Measurements from ENCODE around the gene TBCC.
A peak's percentile ranks its signal among the peaks of the same experiment; 100 is the strongest.
"Not testable (repeated sequence)": the region's sequence is repeated elsewhere in the genome, so short reads cannot be mapped to it uniquely, and the experiment has no call there.

TBCC gene

GRCh38 chr6:42779521-42779920 lies 33.6 kb upstream of the TBCC start:
- Mint-ChIP-seq H3K36me3 (peaks cover 6% of the 10 kb centered on the region), H3K27ac (peak overlapping the region; percentile 80), H3K4me1 (peaks cover 55% of the 10 kb centered on the region), H3K4me3 (peak overlapping the region; percentile 23), H3K27me3 (no peaks in the 10 kb centered on the region), H3K9me3 (no peaks in the 10 kb centered on the region)

- no peaks in the 10 kb centered on the region for H3K27me3 Mint-ChIP-seq
- peaks cover 65% of the 10 kb centered on the region for H3K4me1 Mint-ChIP-seq
- H3K4me3 Mint-ChIP-seq, result no peak overlapping the region
- no peaks in the 10 kb centered on the region for H3K9me3 Mint-ChIP-seq
- peak overlapping the region; percentile 41 for H3K27ac Mint-ChIP-seq
- no peaks in the 10 kb centered on the region for H3K36me3 Mint-ChIP-seq
Observed at GRCh38 chr6:42778122-42778521, 32.2 kb upstream of the TBCC start.

GRCh38 chr6:42777126-42777822 lies 31.4 kb upstream of the TBCC start:
- Mint-ChIP-seq H3K27me3 (no peaks in the 10 kb centered on the region), H3K9me3 (peaks cover 5% of the 10 kb centered on the region), H3K4me3 (peak overlapping the region; percentile 24), H3K4me1 (peaks cover 72% of the 10 kb centered on the region), H3K36me3 (no peaks in the 10 kb centered on the region), H3K27ac (peak overlapping the region; percentile 83)

- H3K27me3 Mint-ChIP-seq, H3K9me3 Mint-ChIP-seq, H3K36me3 Mint-ChIP-seq: not testable (repeated sequence)
- Mint-ChIP-seq H3K27ac (peak overlapping the region; percentile 93), H3K4me1 (peaks cover 78% of the 10 kb centered on the region), H3K4me3 (peak overlapping the region; percentile 76)
Observed at GRCh38 chr6:42774821-42775487, 29.1 kb upstream of the TBCC start.

GRCh38 chr6:42774201-42774600 lies 28.3 kb upstream of the TBCC start:
- H3K27me3 Mint-ChIP-seq, result no peaks in the 10 kb centered on the region
- H3K9me3 Mint-ChIP-seq, result peaks cover 5% of the 10 kb centered on the region
- peaks cover 7% of the 10 kb centered on the region for H3K36me3 Mint-ChIP-seq
- peaks cover 78% of the 10 kb centered on the region for H3K4me1 Mint-ChIP-seq
- H3K27ac Mint-ChIP-seq, result peak overlapping the region; percentile 93
- H3K4me3 Mint-ChIP-seq, result peak overlapping the region; percentile 76

- Mint-ChIP-seq H3K4me3 (peak overlapping the region; percentile 90), H3K36me3 (peaks cover 12% of the 10 kb centered on the region), H3K9me3 (peaks cover 5% of the 10 kb centered on the region), H3K27me3 (no peaks in the 10 kb centered on the region), H3K27ac (peak overlapping the region; percentile 95), H3K4me1 (peaks cover 79% of the 10 kb centered on the region)
Observed at GRCh38 chr6:42771741-42772100, 25.8 kb upstream of the TBCC start.

GRCh38 chr6:42769836-42770235 lies 23.9 kb upstream of the TBCC start:
- Mint-ChIP-seq H3K27ac (peak overlapping the region; percentile 86), H3K9me3 (peaks cover 5% of the 10 kb centered on the region), H3K4me3 (no peak overlapping the region), H3K27me3 (no peaks in the 10 kb centered on the region), H3K36me3 (peaks cover 19% of the 10 kb centered on the region), H3K4me1 (peaks cover 82% of the 10 kb centered on the region)

GRCh38 chr6:42769051-42769450 lies 23.1 kb upstream of the TBCC start:
- Mint-ChIP-seq H3K27ac (no peak overlapping the region), H3K9me3 (peaks cover 5% of the 10 kb centered on the region), H3K4me1 (peaks cover 76% of the 10 kb centered on the region), H3K36me3 (peaks cover 19% of the 10 kb centered on the region), H3K27me3 (no peaks in the 10 kb centered on the region), H3K4me3 (no peak overlapping the region)

- Mint-ChIP-seq H3K9me3 (no peaks in the 10 kb centered on the region), H3K27me3 (no peaks in the 10 kb centered on the region), H3K4me3 (no peak overlapping the region), H3K27ac (no peak overlapping the region), H3K36me3 (peaks cover 23% of the 10 kb centered on the region), H3K4me1 (peaks cover 57% of the 10 kb centered on the region)
Observed at GRCh38 chr6:42766163-42766670, 20.3 kb upstream of the TBCC start.

- no peaks in the 10 kb centered on the region for H3K9me3 Mint-ChIP-seq
- H3K27ac Mint-ChIP-seq, result no peak overlapping the region
- peaks cover 21% of the 10 kb centered on the region for H3K36me3 Mint-ChIP-seq
- peaks cover 50% of the 10 kb centered on the region for H3K4me1 Mint-ChIP-seq
- H3K27me3 Mint-ChIP-seq, result no peaks in the 10 kb centered on the region
- no peak overlapping the region for H3K4me3 Mint-ChIP-seq
Observed at GRCh38 chr6:42764911-42765648, 19.2 kb upstream of the TBCC start.

- no peak overlapping the region for H3K4me3 Mint-ChIP-seq
- peak overlapping the region; percentile 23 for H3K27ac Mint-ChIP-seq
- H3K36me3 Mint-ChIP-seq, result peaks cover 15% of the 10 kb centered on the region
- H3K9me3 Mint-ChIP-seq, result no peaks in the 10 kb centered on the region
- H3K27me3 Mint-ChIP-seq, result no peaks in the 10 kb centered on the region
- H3K4me1 Mint-ChIP-seq, result peaks cover 44% of the 10 kb centered on the region
Observed at GRCh38 chr6:42762950-42763349, 17.0 kb upstream of the TBCC start.

GRCh38 chr6:42762426-42762859 lies 16.5 kb upstream of the TBCC start:
- no peak overlapping the region for H3K27ac Mint-ChIP-seq
- no peaks in the 10 kb centered on the region for H3K9me3 Mint-ChIP-seq
- H3K27me3 Mint-ChIP-seq, result no peaks in the 10 kb centered on the region
- H3K4me3 Mint-ChIP-seq, result no peak overlapping the region
- peaks cover 10% of the 10 kb centered on the region for H3K36me3 Mint-ChIP-seq
- H3K4me1 Mint-ChIP-seq, result peaks cover 44% of the 10 kb centered on the region

- H3K4me1 Mint-ChIP-seq, result peaks cover 40% of the 10 kb centered on the region
- no peak overlapping the region for H3K4me3 Mint-ChIP-seq
- H3K27ac Mint-ChIP-seq, result no peak overlapping the region
- H3K36me3 Mint-ChIP-seq, result peaks cover 10% of the 10 kb centered on the region
- no peaks in the 10 kb centered on the region for H3K27me3 Mint-ChIP-seq
- H3K9me3 Mint-ChIP-seq, result no peaks in the 10 kb centered on the region
Observed at GRCh38 chr6:42761287-42762067, 15.6 kb upstream of the TBCC start.

- Mint-ChIP-seq H3K9me3 (no peaks in the 10 kb centered on the region), H3K36me3 (peaks cover 4% of the 10 kb centered on the region), H3K4me3 (no peak overlapping the region), H3K4me1 (peaks cover 37% of the 10 kb centered on the region), H3K27ac (peak overlapping the region; percentile 66), H3K27me3 (no peaks in the 10 kb centered on the region)
Observed at GRCh38 chr6:42758756-42759430, 13.0 kb upstream of the TBCC start.

- Mint-ChIP-seq H3K27me3 (no peaks in the 10 kb centered on the region), H3K4me1 (peaks cover 37% of the 10 kb centered on the region), H3K36me3 (peaks cover 5% of the 10 kb centered on the region), H3K9me3 (no peaks in the 10 kb centered on the region), H3K27ac (no peak overlapping the region), H3K4me3 (no peak overlapping the region)
Observed at GRCh38 chr6:42756722-42757121, 10.8 kb upstream of the TBCC start.

Measured in activated naive CD4-positive, alpha-beta T cell treated with anti-CD3 and anti-CD28 coated beads, Interleukin-2, amount 50 U/mL, for 24 hours (primary cell).